OCI-LY3 (cell line): Measurements from ENCODE around the gene TSPAN5.

Source experiments
- H2AFZ ChIP-seq: fragments of 200-600, 300-600 bp; shearing (Covaris generic); 2 replicates; pipeline ENCODE4 v1.6.0; 2014; ENCODE audit warnings: antibody characterized with exemption, low read depth, low read length
- H3K27ac ChIP-seq: fragments of 200-600, 300-600 bp; sonication (generic); 2 replicates; pipeline ENCODE4 v1.5.1; 2014; ENCODE audit warnings: mild to moderate bottlenecking, low read length, moderate library complexity, mixed read lengths
- H3K27me3 ChIP-seq: fragments of 200-600, 300-600 bp; sonication (generic); 2 replicates; pipeline ENCODE4 v1.6.1; 2014; ENCODE audit warnings: low read depth, low read length, mixed read lengths
- H3K36me3 ChIP-seq: fragments of 200-600, 300-600 bp; sonication (generic); replicated peaks from 2 replicates; pipeline ENCODE3; 2014; ENCODE audit warnings: low read depth, low read length, mixed read lengths
- H3K4me1 ChIP-seq: fragments of 300-600, 200-600 bp; sonication (generic); 2 replicates; pipeline ENCODE4 v1.6.1; 2014; ENCODE audit warnings: low read length, mixed read lengths
- H3K4me2 ChIP-seq: fragments of 200-600, 300-600 bp; sonication (generic); 2 replicates; pipeline ENCODE4 v1.6.1; 2014; ENCODE audit warnings: low read length, mixed read lengths
- H3K4me3 ChIP-seq: fragments of 300-600, 200-600 bp; sonication (generic); 2 replicates; pipeline ENCODE4 v1.5.1; 2014; ENCODE audit warnings: antibody characterized with exemption, mild to moderate bottlenecking, low read length, moderate library complexity
- H3K79me2 ChIP-seq: fragments of 300-600, 200-600 bp; shearing (Covaris generic); 2 replicates; pipeline ENCODE4 v1.6.1; 2014; ENCODE audit warnings: mild to moderate bottlenecking, low read length, mixed read lengths
- H3K9ac ChIP-seq: fragments of 300-600, 200-600 bp; shearing (Covaris generic); 2 replicates; pipeline ENCODE4 v1.6.0; 2014; ENCODE audit warnings: mild to moderate bottlenecking, low read length, moderate library complexity
- H3K9me3 ChIP-seq: fragments of 200-600, 300-600 bp; shearing (Covaris generic); 2 replicates; pipeline ENCODE4 v1.6.1; 2014; ENCODE audit warnings: low read length, mixed read lengths; ENCODE audit not compliant: insufficient read depth
- H4K20me1 ChIP-seq: fragments of 200-600, 300-600 bp; sonication (generic); 2 replicates; pipeline ENCODE4 v1.6.1; 2016; ENCODE audit warnings: low read length, mixed read lengths; ENCODE audit not compliant: insufficient read depth
- EZH2phosphoT487 ChIP-seq: fragments of 200-600 bp; shearing (Covaris generic); IDR thresholded peaks from 2 replicates; pipeline ENCODE4 v1.6.1; 2018; ENCODE audit warnings: antibody characterized with exemption, mixed run types, low read depth
- TF ChIP-seq, protein P1 (sequence below): fragments of 200-600, 300-600 bp; sonication (generic); IDR thresholded peaks from 2 replicates; pipeline ENCODE4 v1.5.1; 2014; ENCODE audit warnings: antibody characterized with exemption, low read length, low read depth

TSPAN5 gene

GRCh38 chr4:98524230-98524629 lies 134.2 kb downstream of the TSPAN5 start:
- no peak overlapping the region for H3K27ac ChIP-seq
- peaks cover 51% of the 10 kb centered on the region for H3K79me2 ChIP-seq
- TF ChIP-seq EZH2phosphoT487 = no peak
- TF ChIP-seq, protein P1, sequence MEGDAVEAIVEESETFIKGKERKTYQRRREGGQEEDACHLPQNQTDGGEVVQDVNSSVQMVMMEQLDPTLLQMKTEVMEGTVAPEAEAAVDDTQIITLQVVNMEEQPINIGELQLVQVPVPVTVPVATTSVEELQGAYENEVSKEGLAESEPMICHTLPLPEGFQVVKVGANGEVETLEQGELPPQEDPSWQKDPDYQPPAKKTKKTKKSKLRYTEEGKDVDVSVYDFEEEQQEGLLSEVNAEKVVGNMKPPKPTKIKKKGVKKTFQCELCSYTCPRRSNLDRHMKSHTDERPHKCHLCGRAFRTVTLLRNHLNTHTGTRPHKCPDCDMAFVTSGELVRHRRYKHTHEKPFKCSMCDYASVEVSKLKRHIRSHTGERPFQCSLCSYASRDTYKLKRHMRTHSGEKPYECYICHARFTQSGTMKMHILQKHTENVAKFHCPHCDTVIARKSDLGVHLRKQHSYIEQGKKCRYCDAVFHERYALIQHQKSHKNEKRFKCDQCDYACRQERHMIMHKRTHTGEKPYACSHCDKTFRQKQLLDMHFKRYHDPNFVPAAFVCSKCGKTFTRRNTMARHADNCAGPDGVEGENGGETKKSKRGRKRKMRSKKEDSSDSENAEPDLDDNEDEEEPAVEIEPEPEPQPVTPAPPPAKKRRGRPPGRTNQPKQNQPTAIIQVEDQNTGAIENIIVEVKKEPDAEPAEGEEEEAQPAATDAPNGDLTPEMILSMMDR = no peak
- no peaks in the 10 kb centered on the region for H3K9me3 ChIP-seq
- no peak overlapping the region for H3K4me3 ChIP-seq
- H3K9ac ChIP-seq = no peak overlapping the region
- peaks cover 8% of the 10 kb centered on the region; the same call in 1 of the 2 replicates for H4K20me1 ChIP-seq
- H3K36me3 ChIP-seq = no peaks in the 10 kb centered on the region
- no peaks in the 10 kb centered on the region for H3K27me3 ChIP-seq
- no peak overlapping the region for H2AFZ ChIP-seq
- peak overlapping the region; percentile 11; the same call in 1 of the 2 replicates for H3K4me2 ChIP-seq
- H3K4me1 ChIP-seq = peaks cover 53% of the 10 kb centered on the region

- Histone ChIP-seq H3K4me3 (peak overlapping the region; percentile 42; the same call in 1 of the 2 replicates), H3K79me2 (peaks cover 48% of the 10 kb centered on the region), H2AFZ (no peak overlapping the region), H3K4me1 (peaks cover 61% of the 10 kb centered on the region), H3K9ac (0 out of 2 replicates have a peak overlapping the region, but pooled peaks have one; percentile 21), H3K27ac (peak overlapping the region; percentile 29), H3K9me3 (no peaks in the 10 kb centered on the region), H3K4me2 (peak overlapping the region; percentile 55), H3K27me3 (no peaks in the 10 kb centered on the region), H4K20me1 (peaks cover 8% of the 10 kb centered on the region; the same call in 1 of the 2 replicates), H3K36me3 (no peaks in the 10 kb centered on the region)
- TF ChIP-seq EZH2phosphoT487 = no peak
- TF ChIP-seq, protein P1 = no peak
Measured at GRCh38 chr4:98522636-98523395, 135.6 kb downstream of the TSPAN5 start.

GRCh38 chr4:98522062-98522461 lies 136.3 kb downstream of the TSPAN5 start:
- H3K4me1 ChIP-seq = peaks cover 69% of the 10 kb centered on the region
- H3K27ac ChIP-seq = peak overlapping the region; percentile 29
- peaks cover 56% of the 10 kb centered on the region for H3K79me2 ChIP-seq
- H3K4me3 ChIP-seq = peak overlapping the region; percentile 42
- H3K4me2 ChIP-seq = peak overlapping the region; percentile 55
- peaks cover 8% of the 10 kb centered on the region; the same call in 1 of the 2 replicates for H4K20me1 ChIP-seq
- peak overlapping the region; percentile 21 for H3K9ac ChIP-seq
- H3K36me3 ChIP-seq = peaks cover 4% of the 10 kb centered on the region
- no peak for TF ChIP-seq EZH2phosphoT487
- peaks cover 1% of the 10 kb centered on the region; the same call in 1 of the 2 replicates for H3K9me3 ChIP-seq
- H2AFZ ChIP-seq = no peak overlapping the region
- no peaks in the 10 kb centered on the region for H3K27me3 ChIP-seq

DNA sequence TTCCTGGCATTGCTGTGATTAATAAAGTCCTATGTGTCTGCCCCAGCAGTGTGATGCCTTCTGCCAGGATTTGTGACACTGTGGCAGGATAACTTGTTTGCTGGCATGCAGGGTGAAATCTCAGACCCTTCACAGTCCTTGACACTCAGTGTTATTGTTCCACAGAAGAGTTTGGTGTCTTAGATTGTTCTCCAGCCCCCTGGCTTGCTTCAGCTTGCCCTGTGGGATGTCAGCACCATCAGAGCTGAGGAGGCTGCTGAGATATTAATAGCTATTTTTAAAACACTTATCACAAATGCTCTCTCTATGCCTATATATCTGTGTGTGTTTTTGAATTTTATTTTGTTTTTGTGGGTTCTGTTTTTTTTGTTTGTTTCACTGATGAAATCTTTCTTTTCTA lies 136.9 kb downstream of the TSPAN5 start:
- Histone ChIP-seq H3K36me3 (peaks cover 8% of the 10 kb centered on the region), H3K79me2 (peaks cover 61% of the 10 kb centered on the region), H3K9me3 (peaks cover 7% of the 10 kb centered on the region), H3K4me3 (peak overlapping the region; percentile 42), H4K20me1 (peaks cover 4% of the 10 kb centered on the region; the same call in 1 of the 2 replicates), H3K27ac (peak overlapping the region; percentile 29), H3K4me2 (peak overlapping the region; percentile 55), H3K9ac (peak overlapping the region; percentile 21), H2AFZ (no peak overlapping the region), H3K27me3 (no peaks in the 10 kb centered on the region), H3K4me1 (peaks cover 74% of the 10 kb centered on the region)
- TF ChIP-seq EZH2phosphoT487 = no peak
- TF ChIP-seq, protein P1 = no peak
